ENCODE results near the gene OR2B2.
A peak's percentile ranks its signal among the peaks of the same experiment; 100 is the strongest.

OR2B2 gene

GRCh38 chr6:27868311-27868710 lies 43.9 kb downstream of the OR2B2 start:
- DNase-seq (ENCODE audit: extremely low read depth, low read depth), result no peak
- no peak for TF ChIP-seq CTCF (IDR thresholded peaks at IDR 0.05; ENCODE audit: low read depth, low read length)

GRCh38 chr6:27867945-27868300 lies 44.3 kb downstream of the OR2B2 start:
- TF ChIP-seq CTCF (IDR thresholded peaks at IDR 0.05; ENCODE audit: low read depth, low read length), result no peak
- no peak for DNase-seq (ENCODE audit: extremely low read depth, low read depth)

GRCh38 chr6:27867051-27867944 lies 44.9 kb downstream of the OR2B2 start:
- DNase-seq (ENCODE audit: extremely low read depth, low read depth), result no peak
- no peak for TF ChIP-seq CTCF (IDR thresholded peaks at IDR 0.05; ENCODE audit: low read depth, low read length)

- no peak for DNase-seq (ENCODE audit: extremely low read depth, low read depth)
- TF ChIP-seq CTCF (IDR thresholded peaks at IDR 0.05; ENCODE audit: low read depth, low read length), result no peak
Observed at GRCh38 chr6:27866357-27867050, 45.7 kb downstream of the OR2B2 start.

- no peak for DNase-seq (ENCODE audit: extremely low read depth, low read depth)
- TF ChIP-seq CTCF (IDR thresholded peaks at IDR 0.05; ENCODE audit: low read depth, low read length), result no peak
Observed at GRCh38 chr6:27865850-27866356, 46.3 kb downstream of the OR2B2 start.

- no peak for TF ChIP-seq CTCF (IDR thresholded peaks at IDR 0.05; ENCODE audit: low read depth, low read length)
- DNase-seq (ENCODE audit: extremely low read depth, low read depth), result peak; percentile 93
Observed at GRCh38 chr6:27864906-27865849, 47.0 kb downstream of the OR2B2 start.
